ENCODE data around the gene SCYL1. TPM values are rescaled to one million over a fixed set of nuclear protein-coding genes. Genes with fewer than 3 reads are reported as not detected.
A peak's percentile ranks its signal among the peaks of the same experiment; 100 is the strongest.

Gene SCYL1
- total RNA-seq, 1 donor from 2014 or later, result 80.0 TPM

- no peak overlapping the region for H3K4me3 Mint-ChIP-seq (ENCODE audit: unreplicated experiment)
- H3K27ac Mint-ChIP-seq (ENCODE audit: unreplicated experiment), result no peak overlapping the region
- H3K27me3 Mint-ChIP-seq (ENCODE audit: unreplicated experiment), result peaks cover 21% of the 10 kb centered on the region
- H3K4me1 Mint-ChIP-seq (ENCODE audit: low read depth, unreplicated experiment), result peaks cover 26% of the 10 kb centered on the region
- DNase-seq, result no peak
- H3K36me3 Mint-ChIP-seq (ENCODE audit: unreplicated experiment), result peaks cover 30% of the 10 kb centered on the region
- peaks cover 50% of the 10 kb centered on the region for H3K9me3 Mint-ChIP-seq (ENCODE audit: unreplicated experiment)
- no peak for TF ChIP-seq CTCF (IDR thresholded peaks at IDR 0.05; ENCODE audit: partially characterized antibody, unreplicated experiment)
These were observed 23.8 kb upstream of the SCYL1 start for GRCh38 chr11:65501186-65501471.

GRCh38 chr11:65501472-65502273, 23.2 kb upstream of the SCYL1 start:
- no peak for DNase-seq
- Mint-ChIP-seq H3K36me3 (ENCODE audit: unreplicated experiment) (peaks cover 30% of the 10 kb centered on the region), H3K27me3 (ENCODE audit: unreplicated experiment) (peaks cover 24% of the 10 kb centered on the region), H3K4me1 (ENCODE audit: low read depth, unreplicated experiment) (peaks cover 26% of the 10 kb centered on the region), H3K27ac (ENCODE audit: unreplicated experiment) (no peak overlapping the region), H3K9me3 (ENCODE audit: unreplicated experiment) (peaks cover 51% of the 10 kb centered on the region), H3K4me3 (ENCODE audit: unreplicated experiment) (no peak overlapping the region)
- TF ChIP-seq CTCF (IDR thresholded peaks at IDR 0.05; ENCODE audit: partially characterized antibody, unreplicated experiment), result no peak

- Mint-ChIP-seq H3K36me3 (ENCODE audit: unreplicated experiment) (peaks cover 30% of the 10 kb centered on the region), H3K27me3 (ENCODE audit: unreplicated experiment) (peaks cover 22% of the 10 kb centered on the region), H3K4me3 (ENCODE audit: unreplicated experiment) (no peak overlapping the region), H3K4me1 (ENCODE audit: low read depth, unreplicated experiment) (peaks cover 22% of the 10 kb centered on the region), H3K9me3 (ENCODE audit: unreplicated experiment) (peaks cover 50% of the 10 kb centered on the region), H3K27ac (ENCODE audit: unreplicated experiment) (peak overlapping the region; percentile 89)
- DNase-seq, result no peak
- TF ChIP-seq CTCF (IDR thresholded peaks at IDR 0.05; ENCODE audit: partially characterized antibody, unreplicated experiment), result no peak
These were observed 22.7 kb upstream of the SCYL1 start for GRCh38 chr11:65502274-65502554.

DNA sequence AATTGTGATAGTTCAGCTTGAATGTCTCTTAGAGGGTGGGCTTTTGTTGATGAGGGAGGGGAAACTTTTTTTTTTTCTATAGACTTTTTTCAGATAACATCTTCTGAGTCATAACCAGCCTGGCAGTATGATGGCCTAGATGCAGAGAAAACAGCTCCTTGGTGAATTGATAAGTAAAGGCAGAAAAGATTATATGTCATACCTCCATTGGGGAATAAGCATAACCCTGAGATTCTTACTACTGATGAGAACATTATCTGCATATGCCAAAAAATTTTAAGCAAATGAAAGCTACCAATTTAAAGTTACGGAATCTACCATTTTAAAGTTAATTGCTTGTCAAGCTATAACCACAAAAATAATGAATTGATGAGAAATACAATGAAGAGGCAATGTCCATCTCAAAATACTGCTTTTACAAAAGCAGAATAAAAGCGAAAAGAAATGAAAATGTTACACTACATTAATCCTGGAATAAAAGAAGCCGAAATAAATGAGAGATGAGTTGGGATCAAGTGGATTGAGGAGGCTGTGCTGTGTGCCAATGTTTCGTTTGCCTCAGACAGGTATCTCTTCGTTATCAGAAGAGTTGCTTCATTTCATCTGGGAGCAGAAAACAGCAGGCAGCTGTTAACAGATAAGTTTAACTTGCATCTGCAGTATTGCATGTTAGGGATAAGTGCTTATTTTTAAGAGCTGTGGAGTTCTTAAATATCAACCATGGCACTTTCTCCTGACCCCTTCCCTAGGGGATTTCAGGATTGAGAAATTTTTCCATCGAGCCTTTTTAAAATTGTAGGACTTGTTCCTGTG, 22.1 kb upstream of the SCYL1 start:
- H3K27ac Mint-ChIP-seq (ENCODE audit: unreplicated experiment), result peak overlapping the region; percentile 89
- peaks cover 25% of the 10 kb centered on the region for H3K4me1 Mint-ChIP-seq (ENCODE audit: low read depth, unreplicated experiment)
- H3K9me3 Mint-ChIP-seq (ENCODE audit: unreplicated experiment), result peaks cover 48% of the 10 kb centered on the region
- H3K4me3 Mint-ChIP-seq (ENCODE audit: unreplicated experiment), result no peak overlapping the region
- peaks cover 24% of the 10 kb centered on the region for H3K27me3 Mint-ChIP-seq (ENCODE audit: unreplicated experiment)
- no peak for DNase-seq
- peaks cover 30% of the 10 kb centered on the region for H3K36me3 Mint-ChIP-seq (ENCODE audit: unreplicated experiment)
- no peak for TF ChIP-seq CTCF (IDR thresholded peaks at IDR 0.05; ENCODE audit: partially characterized antibody, unreplicated experiment)

- no peak for TF ChIP-seq CTCF (IDR thresholded peaks at IDR 0.05; ENCODE audit: partially characterized antibody, unreplicated experiment)
- Mint-ChIP-seq H3K9me3 (ENCODE audit: unreplicated experiment) (peaks cover 45% of the 10 kb centered on the region), H3K27me3 (ENCODE audit: unreplicated experiment) (peaks cover 22% of the 10 kb centered on the region), H3K36me3 (ENCODE audit: unreplicated experiment) (peaks cover 30% of the 10 kb centered on the region), H3K4me3 (ENCODE audit: unreplicated experiment) (no peak overlapping the region), H3K27ac (ENCODE audit: unreplicated experiment) (peak overlapping the region; percentile 70), H3K4me1 (ENCODE audit: low read depth, unreplicated experiment) (peaks cover 25% of the 10 kb centered on the region)
- DNase-seq, result no peak
These were observed 21.4 kb upstream of the SCYL1 start for GRCh38 chr11:65503368-65503948.

Data from glutamatergic neuron (in vitro differentiated cells).